HG03025 (cell line): ENCODE measurements around the gene CTBP1.
A peak's percentile ranks its signal among the peaks of the same experiment; 100 is the strongest.
"Not testable (repeated sequence)": the region's sequence is repeated elsewhere in the genome, so short reads cannot be mapped to it uniquely, and the experiment has no call there.

Source experiments
- ATAC-seq: cut with Tn5 transposase; IDR thresholded peaks from one replicate; pipeline ENCODE4 v1.9.1; 2021; ENCODE audit warnings: mild to moderate bottlenecking, moderate library complexity; ENCODE audit not compliant: unreplicated experiment, low FRiP score

The CTBP1 gene

DNA sequence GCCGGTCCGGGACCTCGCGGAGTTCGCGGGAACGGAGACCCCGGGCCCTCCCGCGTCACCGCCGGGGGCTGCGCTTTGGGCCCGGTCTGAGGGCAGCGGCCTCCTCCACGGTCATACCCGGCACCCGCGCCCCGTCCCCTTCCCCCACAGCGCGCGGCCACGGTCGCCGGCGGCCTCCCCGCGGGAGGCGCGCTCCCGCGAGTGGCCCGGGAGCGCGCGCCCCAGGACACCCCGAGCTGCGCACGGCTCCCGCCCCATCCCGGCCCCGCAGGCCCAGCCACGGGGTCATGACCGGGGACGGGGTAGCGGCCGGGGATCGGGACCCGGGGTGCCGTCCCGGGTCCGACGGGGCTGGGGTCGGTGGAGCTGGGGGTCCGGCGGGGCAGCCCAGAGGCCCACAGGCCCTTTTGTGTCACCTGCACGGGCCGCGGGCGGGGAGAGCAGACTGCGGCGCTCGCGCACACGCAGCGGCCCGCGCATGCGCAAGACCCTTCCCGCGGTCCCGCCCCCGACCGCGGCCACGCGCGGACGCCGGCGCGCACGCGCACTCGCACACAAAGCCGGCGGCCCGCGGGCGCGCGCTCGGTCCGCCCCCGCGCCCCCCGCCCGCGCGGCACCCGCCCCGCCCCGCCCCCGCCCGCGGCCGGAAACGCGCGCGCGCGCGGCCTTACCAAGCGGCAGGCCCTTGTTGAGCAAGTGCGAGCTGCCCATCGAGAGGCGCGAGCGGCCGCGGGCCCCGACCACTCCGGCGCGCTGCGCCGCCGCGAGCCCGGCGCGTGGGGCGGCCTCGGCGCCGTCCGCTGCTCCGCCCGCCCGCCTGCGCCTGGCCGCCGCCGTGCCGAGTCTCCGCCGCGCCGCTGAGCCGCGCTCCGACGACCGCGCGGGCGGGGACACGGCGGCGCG is at the start of gene CTBP1:
Gene CTBP1, minus strand, starts transcription at position 886 of the 903 bp plus-strand sequence. CDS start 7,799 bp downstream, outside the sequence.
- peak; percentile 51 for ATAC-seq

DNA sequence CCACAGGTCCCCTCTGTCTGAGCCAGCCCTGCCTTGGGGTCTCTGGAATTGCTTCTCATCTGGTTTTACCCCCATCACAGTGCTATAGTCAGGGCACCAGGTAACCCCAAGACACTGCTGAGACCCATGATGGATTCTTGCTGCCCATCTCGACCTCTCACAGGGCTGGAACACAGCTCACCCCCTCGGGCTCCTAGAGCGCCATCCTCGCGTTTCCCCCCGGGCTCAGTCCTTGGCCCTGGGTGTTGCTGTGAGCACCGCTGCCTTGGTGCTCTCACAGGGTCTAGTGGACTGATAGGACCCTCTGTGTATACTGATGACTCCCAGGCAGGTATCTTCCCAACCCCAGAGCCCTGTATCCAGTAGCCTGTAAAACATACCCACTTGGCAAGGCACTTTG is 49.5 kb upstream of the CTBP1 start:
- ATAC-seq = no peak

- no peak for ATAC-seq
Measured at GRCh38 chr4:1297456-1298325, 48.8 kb upstream of the CTBP1 start.

- ATAC-seq = no peak
Measured at GRCh38 chr4:1297023-1297395, 48.1 kb upstream of the CTBP1 start.

DNA sequence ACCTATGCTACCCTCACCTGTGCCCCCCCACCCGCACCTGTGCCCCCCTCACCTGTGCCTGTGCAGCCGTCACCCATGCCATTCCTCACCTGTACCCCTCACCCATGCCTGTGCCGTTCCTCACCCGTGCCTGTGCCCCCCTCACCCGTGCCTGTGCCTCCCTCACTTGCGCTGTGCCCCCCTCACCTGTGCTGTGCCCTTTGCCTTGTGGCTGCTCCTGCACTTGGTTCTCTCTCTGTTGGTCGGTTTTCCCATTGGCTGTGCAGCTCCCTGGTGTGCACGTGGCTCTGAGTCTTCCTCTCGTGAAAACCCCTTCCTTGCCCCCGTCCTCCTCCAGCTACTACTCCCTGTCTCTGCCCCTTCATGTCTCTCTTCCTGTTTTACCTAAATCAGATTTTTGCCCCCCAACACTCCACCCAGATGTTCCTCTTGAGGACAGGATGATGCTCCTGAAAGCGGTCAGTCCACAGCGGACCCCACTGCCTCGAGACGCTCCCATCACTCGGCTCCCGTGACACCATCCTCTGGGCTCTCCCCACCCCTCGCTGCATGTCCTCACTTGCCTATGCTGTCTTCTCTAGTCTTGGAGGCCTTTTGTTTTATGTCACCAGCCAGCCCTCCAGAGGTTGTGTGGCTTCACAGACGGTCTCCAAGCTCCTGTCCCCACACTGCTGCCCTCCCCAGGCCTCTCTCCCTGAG is 47.5 kb upstream of the CTBP1 start:
- ATAC-seq = no peak

- no peak for ATAC-seq
Measured at GRCh38 chr4:1295405-1296055, 46.6 kb upstream of the CTBP1 start.

DNA sequence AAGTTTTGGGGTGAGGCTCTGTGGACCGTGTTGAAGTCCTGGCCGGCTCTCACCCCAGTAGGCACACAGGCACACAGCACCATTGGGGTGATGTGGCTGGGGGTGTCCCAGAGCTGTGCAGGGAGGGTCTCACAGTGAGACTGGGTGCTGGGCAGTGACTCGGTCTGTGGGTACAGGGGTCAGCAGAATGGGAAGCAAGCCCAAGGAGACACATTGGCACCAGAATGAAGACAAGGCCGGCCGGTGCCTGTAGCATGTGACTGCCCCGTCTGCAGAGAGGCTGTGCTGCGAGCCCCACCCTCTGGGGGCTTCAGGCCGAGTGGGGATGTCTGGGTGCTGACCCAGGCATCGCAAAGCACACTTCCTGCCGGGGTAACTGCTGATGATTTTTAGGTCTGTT is 46.0 kb upstream of the CTBP1 start:
- no peak for ATAC-seq

- ATAC-seq = no peak
Measured at GRCh38 chr4:1294424-1294823, 45.5 kb upstream of the CTBP1 start.

GRCh38 chr4:1293991-1294390 is 45.1 kb upstream of the CTBP1 start:
- no peak for ATAC-seq

- no peak for ATAC-seq
Measured at GRCh38 chr4:1293531-1293941, 44.6 kb upstream of the CTBP1 start.

DNA sequence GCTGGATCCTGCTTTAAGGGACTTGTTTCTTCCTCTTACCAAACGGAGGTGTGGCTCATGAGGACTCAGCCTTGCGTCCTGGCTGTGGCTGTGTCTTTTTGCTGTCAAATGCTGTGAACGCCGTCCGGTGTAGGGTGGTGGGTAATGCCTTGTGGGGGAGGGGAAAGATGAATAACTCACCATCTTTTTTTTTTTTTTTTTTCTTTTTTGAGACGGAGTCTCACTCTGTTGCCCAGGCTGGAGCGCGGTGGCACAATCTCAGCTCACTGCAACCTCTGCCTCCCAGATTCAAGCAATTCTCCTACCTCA is 43.7 kb upstream of the CTBP1 start:
- ATAC-seq = not testable (repeated sequence)

GRCh38 chr4:1291996-1292702 is 43.2 kb upstream of the CTBP1 start:
- no peak for ATAC-seq

DNA sequence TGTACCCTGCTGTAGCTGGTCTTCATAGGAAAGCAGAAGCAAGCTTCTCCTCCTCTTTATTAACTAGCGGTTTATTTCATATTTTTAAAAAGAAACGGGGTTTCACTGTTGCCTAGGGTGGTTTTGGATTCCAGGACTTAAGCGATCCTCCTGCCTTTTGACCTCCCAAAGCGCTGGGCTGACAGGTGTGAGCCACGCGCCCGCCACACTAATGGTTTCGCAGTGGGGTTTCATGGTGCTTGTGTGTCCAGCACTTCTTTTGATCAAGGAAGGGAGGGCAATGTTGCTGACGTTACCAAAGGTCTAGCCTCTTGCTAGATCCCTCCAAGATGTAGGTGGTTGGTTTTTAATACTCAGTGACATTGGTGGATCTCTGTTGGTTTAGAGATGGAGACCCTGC is 42.2 kb upstream of the CTBP1 start:
- no peak for ATAC-seq

DNA sequence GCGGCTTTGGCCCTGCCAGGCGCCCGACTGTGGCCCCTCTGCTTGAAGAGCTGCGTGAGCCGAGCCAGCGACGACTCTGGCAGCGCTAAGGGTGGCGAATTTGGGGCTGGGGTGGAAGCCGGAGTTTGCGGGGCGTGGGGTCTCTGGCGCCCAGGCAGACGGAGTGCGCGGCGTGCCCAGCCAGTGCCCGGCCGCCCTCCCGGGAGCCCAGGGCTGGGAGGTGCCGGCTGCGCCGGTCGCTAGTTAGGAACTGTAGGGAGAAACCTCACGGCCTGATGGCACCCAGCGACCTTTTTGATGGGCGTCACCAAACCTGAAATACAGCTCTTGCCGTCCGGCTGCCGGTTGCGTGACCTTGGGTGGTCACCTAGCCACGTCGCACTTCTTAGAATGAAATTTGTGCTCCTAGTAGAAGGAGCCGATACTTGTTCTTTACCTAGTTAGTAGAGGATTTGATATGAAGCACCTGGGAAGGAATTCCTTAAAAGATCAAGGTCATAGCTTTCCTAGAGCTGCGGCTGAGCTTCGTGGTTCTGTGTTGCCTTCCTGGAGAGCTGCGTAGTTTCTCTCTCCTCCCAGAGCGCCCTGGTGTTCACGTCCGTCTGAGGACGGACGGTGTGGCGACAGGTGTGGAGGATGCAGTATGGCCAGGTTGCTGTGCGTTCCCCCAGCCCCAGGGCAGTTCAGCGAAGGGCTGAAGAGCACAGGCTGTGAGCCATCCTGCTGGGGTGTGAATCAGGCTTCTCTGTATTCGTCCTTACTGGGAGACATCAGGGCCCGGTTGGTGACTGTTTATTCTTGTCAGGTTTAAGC is 41.4 kb upstream of the CTBP1 start:
- ATAC-seq = peak; percentile 11

GRCh38 chr4:1289207-1290164 is 40.6 kb upstream of the CTBP1 start, which contains the start of gene MAEA:
Gene MAEA (plus strand): TSS chr4:1289891. CDS start chr4:1289914, 23 bp downstream.
- peak; percentile 94 for ATAC-seq

DNA sequence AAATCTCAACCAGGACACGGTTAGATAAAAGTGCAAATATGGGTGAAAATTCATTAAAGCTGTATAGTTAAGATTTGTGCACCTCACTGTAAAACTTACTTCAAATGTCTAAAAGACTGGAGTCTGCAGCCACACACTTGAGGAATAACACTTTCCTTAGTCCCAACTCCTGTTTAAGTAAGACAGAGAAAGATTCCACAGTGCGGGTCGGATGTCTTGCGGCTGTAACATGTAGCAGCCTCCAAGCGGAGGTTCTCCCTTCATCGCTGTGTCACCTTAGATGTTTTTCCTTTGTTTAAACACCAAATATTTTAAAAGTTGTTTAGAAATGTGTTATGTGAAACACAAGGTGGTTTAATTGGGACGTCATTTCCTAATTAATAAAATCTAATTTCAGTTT is 39.9 kb upstream of the CTBP1 start:
- ATAC-seq = no peak

- ATAC-seq = no peak
Measured at GRCh38 chr4:1285790-1286553, 37.0 kb upstream of the CTBP1 start.
